NCI-H2107 (cell line): ENCODE data around the gene ANKRD53.
"Not testable (repeated sequence)": the region's sequence is repeated elsewhere in the genome, so short reads cannot be mapped to it uniquely, and the experiment has no call there.

Experiments used
- DNase-seq: peaks from one replicate; lab custom pipeline; 2025; lab: John Stamatoyannopoulos, UW

ANKRD53 gene

DNA sequence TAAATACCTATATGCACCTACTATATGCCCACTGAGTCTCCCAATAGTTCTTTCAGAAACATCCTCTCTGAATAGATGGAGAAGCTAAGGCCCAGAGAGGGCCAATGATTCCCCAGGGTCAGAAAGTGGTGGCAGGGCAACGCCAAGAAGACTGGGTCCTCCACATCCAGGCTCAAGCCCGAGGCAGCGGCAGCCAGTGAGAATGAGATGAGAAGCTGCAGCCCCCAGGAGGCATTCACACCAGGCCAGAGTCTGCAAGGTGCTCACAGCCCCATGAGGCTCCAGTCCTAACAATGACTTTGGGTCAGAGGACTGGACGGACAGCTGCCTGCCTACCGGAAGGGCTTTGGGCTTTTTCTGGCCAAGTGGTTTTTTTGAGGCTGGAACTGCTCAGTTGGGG lies 12.7 kb downstream of the ANKRD53 start:
- DNase-seq: no peak

- no peak for DNase-seq
These were observed 13.3 kb downstream of the ANKRD53 start for GRCh38 chr2:70991742-70992141.

GRCh38 chr2:70992945-70993853 lies 14.8 kb downstream of the ANKRD53 start:
- no peak for DNase-seq

- no peak for DNase-seq
These were observed 15.7 kb downstream of the ANKRD53 start for GRCh38 chr2:70994009-70994698.

- peak; percentile 86 for DNase-seq
These were observed 16.4 kb downstream of the ANKRD53 start, which contains the start of gene TEX261 for GRCh38 chr2:70994699-70995425. Gene TEX261, minus strand, starts transcription at chr2:70994873. Its CDS starts 116 bp downstream, at chr2:70994757.

DNA sequence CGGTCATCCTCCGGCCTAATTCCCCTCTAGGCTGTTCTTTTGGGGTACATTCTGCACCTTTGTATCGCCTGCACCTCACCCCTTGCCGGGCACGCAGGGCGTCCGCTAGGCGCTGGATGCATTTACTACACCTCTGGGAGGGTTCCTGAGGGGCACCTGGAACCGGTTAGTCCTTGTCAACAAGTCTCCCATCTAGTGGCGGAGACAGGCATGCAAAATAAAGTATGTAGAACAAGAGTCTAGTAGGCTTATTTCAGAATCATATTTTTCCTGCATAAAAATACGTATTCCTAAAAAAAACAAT lies 16.9 kb downstream of the ANKRD53 start:
- no peak for DNase-seq

- DNase-seq: not testable (repeated sequence)
These were observed 20.5 kb downstream of the ANKRD53 start for GRCh38 chr2:70998885-70999284.

- no peak for DNase-seq
These were observed 20.9 kb downstream of the ANKRD53 start for GRCh38 chr2:70999362-70999761.

DNA sequence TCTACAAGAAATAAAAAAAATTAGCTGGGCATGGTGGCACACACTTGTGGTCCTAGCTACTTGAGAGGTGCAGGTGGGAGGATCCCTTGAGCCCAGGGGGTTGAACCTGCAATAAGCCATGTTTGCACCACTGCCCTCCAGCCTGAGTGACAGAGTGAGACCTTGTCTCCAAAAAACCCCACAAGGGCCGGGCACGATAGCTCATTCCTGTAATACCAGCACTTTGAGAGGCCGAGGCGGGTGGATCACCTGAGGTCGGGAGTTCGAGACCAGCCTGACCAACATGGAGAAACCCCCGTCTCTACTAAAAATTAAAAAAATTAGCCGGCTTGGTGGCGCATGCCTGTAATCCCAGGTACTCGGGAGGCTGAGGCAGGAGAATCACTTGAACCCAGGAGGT lies 21.5 kb downstream of the ANKRD53 start:
- not testable (repeated sequence) for DNase-seq

GRCh38 chr2:71000780-71001591 lies 22.6 kb downstream of the ANKRD53 start:
- no peak for DNase-seq

GRCh38 chr2:71001592-71001927 lies 23.1 kb downstream of the ANKRD53 start:
- no peak for DNase-seq

DNA sequence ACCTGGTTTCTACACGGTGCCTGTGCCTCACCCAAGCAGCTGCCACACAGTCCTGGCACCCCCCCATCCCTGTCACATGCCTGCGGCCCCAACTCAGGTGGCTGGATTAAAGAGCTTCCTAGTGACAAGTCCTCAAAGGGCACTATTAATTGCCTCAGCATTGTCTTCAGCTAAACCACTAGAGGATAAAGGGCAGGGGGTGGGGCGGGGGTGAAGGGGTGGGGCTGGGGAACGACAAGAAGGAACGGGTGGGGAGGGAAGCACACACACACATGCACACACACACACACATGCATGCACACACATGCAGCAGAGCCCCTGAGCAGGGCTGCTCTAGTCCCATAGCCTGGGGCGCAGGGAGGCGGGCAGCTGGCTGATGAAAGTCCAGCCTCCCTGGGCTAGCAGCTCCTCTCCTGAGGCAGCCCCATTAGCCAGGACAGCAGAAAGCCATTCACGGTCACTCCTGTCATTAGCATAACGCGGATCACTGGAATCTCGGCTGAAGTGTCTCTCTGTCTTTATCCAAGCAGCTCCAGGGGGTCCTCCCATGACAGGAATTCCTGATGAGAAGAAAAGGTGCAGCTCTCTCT lies 23.6 kb downstream of the ANKRD53 start:
- no peak for DNase-seq

- no peak for DNase-seq
These were observed 25.0 kb downstream of the ANKRD53 start for GRCh38 chr2:71003396-71003795.

- DNase-seq: no peak
These were observed 25.7 kb downstream of the ANKRD53 start for GRCh38 chr2:71003966-71004755.

GRCh38 chr2:71004857-71005256 lies 26.4 kb downstream of the ANKRD53 start:
- no peak for DNase-seq

DNA sequence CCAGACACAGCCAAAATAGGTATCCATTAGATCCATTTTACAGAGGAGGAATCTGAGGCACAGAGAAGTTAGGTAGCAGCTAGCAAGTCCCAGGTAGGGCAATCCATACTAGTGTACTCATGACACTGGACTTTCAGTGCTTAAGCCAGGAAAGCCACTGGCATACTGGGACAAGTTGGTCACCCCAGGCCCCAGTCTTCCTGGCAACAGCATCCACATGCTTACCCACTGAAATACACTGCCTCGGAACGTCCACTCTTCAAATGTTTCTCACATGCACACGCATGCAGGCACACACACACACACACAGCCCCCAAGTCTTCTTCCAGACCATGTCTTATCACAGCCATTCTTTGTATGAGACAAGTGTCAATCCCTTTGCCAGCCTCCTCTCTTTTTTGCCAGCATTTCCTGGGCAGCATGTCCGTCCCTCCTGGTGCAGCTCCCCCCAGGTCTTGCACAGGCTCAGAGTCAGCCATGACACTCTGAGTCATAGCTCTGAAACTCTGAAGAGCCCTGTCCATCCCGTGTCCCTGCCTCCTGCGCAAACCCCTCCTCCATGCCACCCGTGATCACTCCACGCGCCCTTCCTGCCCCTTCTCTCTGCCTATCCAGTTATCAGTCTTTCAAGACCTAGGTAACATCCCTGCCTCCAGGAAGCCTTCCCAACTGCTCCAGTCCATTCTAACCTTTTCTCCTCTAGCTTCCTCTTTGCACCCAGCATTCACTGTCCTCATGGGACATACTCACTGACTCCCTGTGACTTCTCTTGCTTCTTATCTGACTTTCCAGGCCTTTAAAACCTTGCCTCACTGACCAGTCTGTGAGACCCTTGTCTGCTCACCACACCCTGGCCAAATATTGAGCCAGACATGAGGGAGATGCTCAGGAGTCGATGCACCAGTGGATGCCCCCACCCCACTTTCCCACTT lies 27.1 kb downstream of the ANKRD53 start:
- DNase-seq: no peak

GRCh38 chr2:71006323-71006722 lies 27.9 kb downstream of the ANKRD53 start:
- DNase-seq: no peak

- DNase-seq: no peak
These were observed 28.7 kb downstream of the ANKRD53 start for GRCh38 chr2:71006955-71007799.

GRCh38 chr2:71008342-71008741 lies 29.9 kb downstream of the ANKRD53 start:
- DNase-seq: no peak
